Gastrocnemius medialis (tissue), 4 donors: Measurements from ENCODE around the gene FAM227B.

Source experiments
- POLR2A ChIP-seq, 2 donors: fragments of 450-650 bp; IDR thresholded peaks; one replicate each; pipeline ENCODE4 v1.6.1; 2017; ENCODE audit warnings: antibody characterized with exemption in 2 of 2, mild to moderate bottlenecking in 2 of 2, moderate library complexity in 2 of 2
- TF ChIP-seq, protein P1 (sequence below), 5 experiments: fragments of 450-650 bp in 3 of 5; fragments of 200-600 bp in 2 of 5; sonication (generic) in 2 of 5; IDR thresholded peaks in 4 of 5; conservative IDR thresholded peaks in 1 of 5; 1 replicate in 4 of 5; 2 replicates in 1 of 5; pipeline ENCODE4 v1.5.1; 2016 to 2019; ENCODE audit warnings: antibody characterized with exemption in 5 of 5, mild to moderate bottlenecking in 3 of 5, moderate library complexity in 3 of 5

DNA sequence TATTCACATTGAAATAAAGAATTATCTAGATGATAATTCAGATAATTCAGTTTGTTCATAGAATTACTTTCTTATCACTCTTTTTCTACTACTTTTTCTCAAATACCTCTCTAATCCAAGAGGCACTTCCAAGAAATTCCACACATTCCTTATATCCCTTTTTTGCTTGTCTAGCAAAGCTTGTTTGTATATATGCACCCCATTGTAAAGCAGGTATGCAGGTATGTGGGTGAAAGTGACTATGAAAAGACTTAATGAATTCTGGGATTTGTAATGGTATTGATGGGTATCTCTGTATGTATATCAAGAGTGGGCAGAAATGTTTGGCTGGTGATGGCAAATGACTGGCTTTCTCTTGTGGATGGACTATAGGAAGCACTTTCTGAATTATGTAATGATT is 291.7 kb downstream of the FAM227B start:
- TF ChIP-seq, protein P1, sequence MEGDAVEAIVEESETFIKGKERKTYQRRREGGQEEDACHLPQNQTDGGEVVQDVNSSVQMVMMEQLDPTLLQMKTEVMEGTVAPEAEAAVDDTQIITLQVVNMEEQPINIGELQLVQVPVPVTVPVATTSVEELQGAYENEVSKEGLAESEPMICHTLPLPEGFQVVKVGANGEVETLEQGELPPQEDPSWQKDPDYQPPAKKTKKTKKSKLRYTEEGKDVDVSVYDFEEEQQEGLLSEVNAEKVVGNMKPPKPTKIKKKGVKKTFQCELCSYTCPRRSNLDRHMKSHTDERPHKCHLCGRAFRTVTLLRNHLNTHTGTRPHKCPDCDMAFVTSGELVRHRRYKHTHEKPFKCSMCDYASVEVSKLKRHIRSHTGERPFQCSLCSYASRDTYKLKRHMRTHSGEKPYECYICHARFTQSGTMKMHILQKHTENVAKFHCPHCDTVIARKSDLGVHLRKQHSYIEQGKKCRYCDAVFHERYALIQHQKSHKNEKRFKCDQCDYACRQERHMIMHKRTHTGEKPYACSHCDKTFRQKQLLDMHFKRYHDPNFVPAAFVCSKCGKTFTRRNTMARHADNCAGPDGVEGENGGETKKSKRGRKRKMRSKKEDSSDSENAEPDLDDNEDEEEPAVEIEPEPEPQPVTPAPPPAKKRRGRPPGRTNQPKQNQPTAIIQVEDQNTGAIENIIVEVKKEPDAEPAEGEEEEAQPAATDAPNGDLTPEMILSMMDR (IDR thresholded peaks at IDR 0.05 in 4 of 5, conservative IDR thresholded peaks at IDR 0.05 in 1 of 5) = no peak
- TF ChIP-seq POLR2A (IDR thresholded peaks at IDR 0.05) = no peak
